Natural killer cell (primary cell): ENCODE results near the gene ADH6. TPM values are rescaled to one million over a fixed set of nuclear protein-coding genes. Genes with fewer than 3 reads are reported as not detected.
"Not testable (repeated sequence)": the region's sequence is repeated elsewhere in the genome, so short reads cannot be mapped to it uniquely, and the experiment has no call there.

Source experiments
- ATAC-seq, 3 donors: fragments of 150-1000 bp in 2 of 3; fragments of 200-7000 bp in 1 of 3; cut with Tn5 transposase; 1 replicate in 1 of 3; 2 replicates in 2 of 3; pipeline ENCODE4 v1.10.0; 2021; ENCODE audit warnings: mild to moderate bottlenecking in 2 of 3, moderate library complexity in 2 of 3
- DNase-seq, 2 donors: peaks; one replicate each; pipeline versions ENCODE4 v3.0.0 to v3.0.0-alpha.2; 2013 to 2021; ENCODE audit warnings: mixed read lengths in 1 of 2
- H3K27ac ChIP-seq: one replicate; pipeline ENCODE4 v1.5.1; 2013; ENCODE audit warnings: mild to moderate bottlenecking, low read length
- H3K27me3 ChIP-seq: one replicate; pipeline ENCODE4 v1.6.1; 2013; ENCODE audit warnings: low read length; ENCODE audit not compliant: control insufficient read depth, insufficient read depth
- H3K36me3 ChIP-seq: one replicate; pipeline ENCODE4 v1.6.1; 2013; ENCODE audit warnings: low read length; ENCODE audit not compliant: control insufficient read depth, insufficient read depth
- H3K4me1 ChIP-seq: one replicate; pipeline ENCODE4 v1.6.1; 2013; ENCODE audit warnings: low read length; ENCODE audit not compliant: control insufficient read depth, insufficient read depth
- H3K4me3 ChIP-seq: one replicate; pipeline ENCODE4 v1.5.1; 2013; ENCODE audit warnings: low read length
- H3K9me3 ChIP-seq: one replicate; pipeline ENCODE4 v1.6.1; 2013; ENCODE audit warnings: low read length; ENCODE audit not compliant: control insufficient read depth, insufficient read depth
- H3K27ac Mint-ChIP-seq, 2 donors: one replicate each; pipeline ENCODE4 v1.8.0; 2022; ENCODE audit warnings: mild to moderate bottlenecking in 2 of 2, mixed read lengths in 2 of 2, moderate library complexity in 1 of 2
- H3K27me3 Mint-ChIP-seq, 2 donors: one replicate each; pipeline ENCODE4 v1.8.0; 2022; ENCODE audit warnings: low read depth in 2 of 2, mixed read lengths in 2 of 2
- H3K36me3 Mint-ChIP-seq: one replicate; pipeline ENCODE4 v1.8.0; 2022; ENCODE audit warnings: mixed read lengths
- H3K4me1 Mint-ChIP-seq, 2 donors: one replicate each; pipeline ENCODE4 v1.8.0; 2022; ENCODE audit warnings: mixed read lengths in 2 of 2
- H3K4me3 Mint-ChIP-seq: one replicate; pipeline ENCODE4 v1.8.0; 2022; ENCODE audit warnings: mild to moderate bottlenecking, moderate library complexity, mixed read lengths
- H3K9me3 Mint-ChIP-seq, 2 donors: one replicate each; pipeline ENCODE4 v1.8.0; 2022; ENCODE audit warnings: mixed read lengths in 2 of 2
- CTCF ChIP-seq: fragments of 200-600 bp; IDR thresholded peaks from one replicate; pipeline ENCODE4 v1.8.0; 2022; ENCODE audit warnings: antibody characterized with exemption
- WGBS: methylation state at CpG from one replicate; pipeline ENCODE4 v1.1.7; 2013; ENCODE audit warnings: missing lambda C conversion rate; ENCODE audit not compliant: insufficient coverage; 5-methylcytosine and 5-hydroxymethylcytosine counted together
- intact Hi-C: fragments of 100-400 bp; cut with micrococcal nuclease; formaldehyde crosslinking; loops from one replicate; pipeline ENCODE4 v1.14.2; 2022
- total RNA-seq, 4 donors: library from RNA; stranded (reverse); fragments of 120-200 nt in 1 of 4; gene quantifications; one replicate each; pipeline versions ENCODE4 v1.2.3 to v1.2.4, GENCODE V29; 2013 to 2022

Gene ADH6
- total RNA-seq, 3 donors from 2014 or later (not counting 1 experiment from before 2014, with no cell fraction given), result not detected

GRCh38 chr4:99235955-99236354 is 16.9 kb upstream of the ADH6 start:
- no peaks in the 10 kb centered on the region for H3K4me1 Mint-ChIP-seq
- H3K36me3 Mint-ChIP-seq, result peaks cover 17% of the 10 kb centered on the region
- Histone ChIP-seq H3K4me1 (no peaks in the 10 kb centered on the region), H3K36me3 (no peaks in the 10 kb centered on the region), H3K27me3 (no peaks in the 10 kb centered on the region), H3K9me3 (no peaks in the 10 kb centered on the region), H3K4me3 (no peak overlapping the region), H3K27ac (no peak overlapping the region)
- H3K27me3 Mint-ChIP-seq, result no peaks in the 10 kb centered on the region
- 100% methylated on average over 1 of the region's 1 CpG for WGBS
- no peak overlapping the region for H3K27ac Mint-ChIP-seq
- peaks cover 15 to 16% of the 10 kb centered on the region in 2 donors for H3K9me3 Mint-ChIP-seq
- no peak for TF ChIP-seq CTCF
- DNase-seq (no peak), ATAC-seq (no peak)
- no peak overlapping the region for H3K4me3 Mint-ChIP-seq
- intact Hi-C loops, result no loop called here

DNA sequence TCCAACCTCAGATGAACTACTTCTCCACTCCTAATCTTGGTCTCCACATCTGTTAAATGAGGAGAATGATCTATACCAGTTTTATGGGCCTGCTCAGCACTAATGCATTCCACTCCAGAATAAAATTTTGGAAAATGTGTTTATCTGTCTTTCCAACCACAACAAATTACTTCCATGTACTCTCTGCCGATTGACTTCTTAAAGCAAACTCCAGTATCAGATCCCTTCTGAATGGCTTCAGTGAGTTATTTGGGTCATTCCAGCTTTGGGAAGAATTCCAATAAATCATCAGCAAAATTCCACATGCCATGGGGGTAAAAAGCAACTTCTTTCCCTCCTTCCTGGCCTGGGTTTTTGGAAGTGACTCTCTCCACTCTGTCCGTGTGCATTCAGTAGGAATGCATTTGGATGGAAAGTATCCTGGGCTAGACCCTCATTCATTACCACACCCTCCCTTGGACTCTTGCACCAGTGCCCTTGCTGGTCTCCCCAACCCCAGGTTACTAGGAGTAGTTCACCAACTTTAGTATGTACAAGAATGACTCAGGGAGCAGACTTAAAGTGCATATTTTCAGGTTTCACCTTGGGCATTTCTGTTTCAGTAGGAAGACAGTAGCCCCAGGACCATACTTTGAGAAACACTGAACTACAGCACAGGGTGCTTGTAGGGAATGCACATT is 15.4 kb upstream of the ADH6 start:
- H3K9me3 Mint-ChIP-seq, result peaks cover 16 to 25% of the 10 kb centered on the region in 2 donors
- peaks cover 21% of the 10 kb centered on the region for H3K36me3 Mint-ChIP-seq
- no peak overlapping the region for H3K4me3 ChIP-seq
- no peak for TF ChIP-seq CTCF
- H3K27ac ChIP-seq, result no peak overlapping the region
- intact Hi-C loops, result no loop called here
- no peaks in the 10 kb centered on the region for H3K9me3 ChIP-seq
- no peak overlapping the region for H3K27ac Mint-ChIP-seq
- no peak overlapping the region for H3K4me3 Mint-ChIP-seq
- DNase-seq (no peak), ATAC-seq (no peak)
- H3K36me3 ChIP-seq, result no peaks in the 10 kb centered on the region
- H3K27me3 ChIP-seq, result no peaks in the 10 kb centered on the region
- no peaks in the 10 kb centered on the region for H3K27me3 Mint-ChIP-seq
- WGBS, result 78% methylated on average over 1 of the region's 2 CpGs
- peaks cover 0 to 8% of the 10 kb centered on the region in 2 donors for H3K4me1 Mint-ChIP-seq
- no peaks in the 10 kb centered on the region for H3K4me1 ChIP-seq

DNA sequence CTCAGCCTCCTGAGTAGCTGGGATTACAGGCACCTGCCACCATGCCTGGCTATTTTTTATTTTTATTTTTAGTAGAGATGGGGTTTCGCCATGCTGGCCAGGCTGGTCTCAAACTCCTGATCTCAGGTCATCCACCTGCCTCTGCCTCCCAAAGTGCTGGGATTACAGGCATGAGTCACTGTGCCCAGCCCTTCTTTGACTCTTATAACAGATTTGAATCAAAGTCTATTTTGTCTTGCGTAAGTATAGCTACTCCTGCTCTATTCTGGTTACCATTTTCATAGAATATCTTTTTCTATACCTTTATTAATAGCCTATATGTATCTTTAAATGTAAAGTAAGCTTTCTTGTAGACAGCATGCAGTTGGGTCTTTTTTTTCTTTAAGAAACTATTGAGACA is 14.4 kb upstream of the ADH6 start:
- intact Hi-C loops, H3K4me3 ChIP-seq, H3K4me1 ChIP-seq, H3K27me3 Mint-ChIP-seq, H3K27ac Mint-ChIP-seq, H3K27ac ChIP-seq, H3K9me3 ChIP-seq, H3K27me3 ChIP-seq, DNase-seq, H3K36me3 ChIP-seq, H3K4me1 Mint-ChIP-seq, ATAC-seq, H3K4me3 Mint-ChIP-seq: not testable (repeated sequence)
- 71% methylated on average over 1 of the region's 2 CpGs for WGBS
- Mint-ChIP-seq H3K9me3 (peaks cover 16 to 23% of the 10 kb centered on the region in 2 donors), H3K36me3 (peaks cover 21% of the 10 kb centered on the region)

DNA sequence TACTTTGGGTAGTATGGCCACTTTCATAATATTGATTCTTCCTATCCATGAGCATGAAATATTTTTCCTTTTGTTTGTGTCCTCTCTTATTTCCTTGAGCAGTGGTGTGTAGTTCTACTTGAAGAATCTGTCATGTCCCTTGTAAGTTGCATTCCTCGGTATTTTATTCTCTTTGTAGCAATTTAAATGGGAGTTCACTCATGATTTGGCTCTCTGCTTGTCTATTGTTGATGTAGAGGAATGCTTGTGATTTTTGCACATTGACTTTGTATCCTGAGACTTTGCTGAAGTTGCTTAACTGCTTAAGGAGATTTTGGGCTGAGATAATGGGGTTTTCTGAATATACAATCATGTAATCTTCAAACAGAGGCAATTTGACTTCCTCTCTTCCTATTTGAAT is 9.7 kb upstream of the ADH6 start:
- H3K36me3 ChIP-seq, H3K4me3 ChIP-seq, ATAC-seq, H3K27me3 ChIP-seq, H3K4me1 ChIP-seq, H3K4me3 Mint-ChIP-seq, H3K27ac ChIP-seq, DNase-seq, H3K27ac Mint-ChIP-seq, H3K27me3 Mint-ChIP-seq, H3K9me3 ChIP-seq, intact Hi-C loops, H3K4me1 Mint-ChIP-seq: not testable (repeated sequence)
- H3K36me3 Mint-ChIP-seq, result peaks cover 21% of the 10 kb centered on the region
- WGBS, result 83% methylated on average over 1 of the region's 1 CpG
- H3K9me3 Mint-ChIP-seq, result peaks cover 13 to 17% of the 10 kb centered on the region in 2 donors

- 90% methylated on average over 1 of the region's 4 CpGs for WGBS
- H3K4me3 ChIP-seq, H3K27me3 Mint-ChIP-seq, H3K27me3 ChIP-seq, H3K4me3 Mint-ChIP-seq, intact Hi-C loops, H3K27ac ChIP-seq, H3K9me3 ChIP-seq, ATAC-seq, H3K4me1 Mint-ChIP-seq, H3K36me3 ChIP-seq, H3K4me1 ChIP-seq, H3K27ac Mint-ChIP-seq, DNase-seq: not testable (repeated sequence)
- Mint-ChIP-seq H3K36me3 (peaks cover 20% of the 10 kb centered on the region), H3K9me3 (peaks cover 13 to 18% of the 10 kb centered on the region in 2 donors)
Observed at GRCh38 chr4:99227646-99228045, 8.6 kb upstream of the ADH6 start.
